PC-9 (cell line): Measurements from ENCODE around the gene BHLHE40. TPM values are rescaled to one million over a fixed set of nuclear protein-coding genes. Genes with fewer than 3 reads are reported as not detected.

ENCODE experiments used
- BruUV-seq: library from RNA; stranded (reverse); fragments of 400-500 nt; replicated peaks from 2 replicates; lab custom pipeline; 2021; lab: Mats Ljungman, UMichigan
- CTCF ChIA-PET: fragments of 300-600 bp; sonication (Branson Sonifier 250); formaldehyde crosslinking; loops from one replicate; lab custom pipeline; 2022; ENCODE audit warnings: antibody characterized with exemption; lab: Charles Lee
- POLR2A ChIA-PET: fragments of 300-600 bp; sonication (Branson Sonifier 250); formaldehyde crosslinking; loops from one replicate; lab custom pipeline; 2022; ENCODE audit warnings: antibody characterized with exemption; ENCODE audit not compliant: unreplicated experiment; lab: Charles Lee
- DNase-seq, 2 experiments: peaks; one replicate each; pipeline versions ENCODE4 v3.0.0 to v3.0.0-alpha.2; 2015 to 2022; ENCODE audit warnings: mixed read lengths in 1 of 2
- H2AFZ ChIP-seq: fragments of 200-600 bp; sonication (generic); 2 replicates; pipeline ENCODE4 v1.8.1; 2017; ENCODE audit warnings: antibody characterized with exemption
- H3F3A ChIP-seq: fragments of 200-600 bp; sonication (generic); 2 replicates; pipeline ENCODE4 v1.8.1; 2017; ENCODE audit warnings: antibody characterized with exemption, mild to moderate bottlenecking, low read depth; ENCODE audit not compliant: insufficient read depth
- H3K27ac ChIP-seq: fragments of 200-600 bp; sonication (generic); 2 replicates; pipeline ENCODE4 v1.6.1; 2016; ENCODE audit warnings: mixed run types
- H3K27me3 ChIP-seq: fragments of 200-600 bp; sonication (generic); 2 replicates; pipeline ENCODE4 v1.6.1; 2016; ENCODE audit warnings: low read depth, mixed run types; ENCODE audit not compliant: insufficient read depth
- H3K36me3 ChIP-seq: fragments of 200-600 bp; sonication (generic); 2 replicates; pipeline ENCODE4 v1.6.1; 2016; ENCODE audit warnings: low read depth, mixed run types
- H3K4me1 ChIP-seq: fragments of 200-600 bp; sonication (generic); replicated peaks from 2 replicates; pipeline ENCODE4 v1.6.1; 2016; ENCODE audit warnings: mixed run types; ENCODE audit not compliant: insufficient read depth
- H3K4me2 ChIP-seq: fragments of 200-600 bp; sonication (generic); 2 replicates; pipeline ENCODE4 v1.6.1; 2017; ENCODE audit warnings: mixed run types
- H3K4me3 ChIP-seq: fragments of 200-600 bp; sonication (generic); 2 replicates; pipeline ENCODE4 v1.6.1; 2016; ENCODE audit warnings: mixed run types
- H3K79me2 ChIP-seq: fragments of 200-600 bp; sonication (generic); 2 replicates; pipeline ENCODE4 v1.6.1; 2017; ENCODE audit warnings: low read depth, mixed run types
- H3K9me2 ChIP-seq: fragments of 200-600 bp; sonication (generic); 2 replicates; pipeline ENCODE4 v1.8.1; 2017; ENCODE audit warnings: mild to moderate bottlenecking; ENCODE audit not compliant: insufficient read depth
- H3K9me3 ChIP-seq: fragments of 200-600 bp; sonication (generic); 2 replicates; pipeline ENCODE4 v1.8.1; 2016; ENCODE audit warnings: low read depth; ENCODE audit not compliant: insufficient read depth
- H4K20me1 ChIP-seq: fragments of 200-600 bp; sonication (generic); 2 replicates; pipeline ENCODE4 v1.8.1; 2017; ENCODE audit not compliant: insufficient read depth
- EZH2 ChIP-seq: fragments of 200-600 bp; sonication (generic); IDR thresholded peaks from 2 replicates; pipeline ENCODE4 v1.8.0; 2017; ENCODE audit warnings: antibody characterized with exemption, low read depth
- intact Hi-C: fragments of 100-400 bp; cut with micrococcal nuclease; formaldehyde crosslinking; loops from one replicate; pipeline ENCODE4 v1.10.0; 2022; ENCODE audit not compliant: unreplicated experiment
- total RNA-seq: library from RNA; stranded (reverse); gene quantifications from 2 replicates; pipeline ENCODE4 v1.2.3, GENCODE V29; 2021
- TF ChIP-seq, protein P1 (sequence below): fragments of 200-600 bp; sonication (generic); conservative IDR thresholded peaks from 2 replicates; pipeline ENCODE4 v1.6.1; 2017; ENCODE audit warnings: mixed run types, antibody characterized with exemption, mild to moderate bottlenecking, moderate library complexity

Gene BHLHE40
- total RNA-seq, 1 experiment from 2014 or later: 45.5 TPM

DNA sequence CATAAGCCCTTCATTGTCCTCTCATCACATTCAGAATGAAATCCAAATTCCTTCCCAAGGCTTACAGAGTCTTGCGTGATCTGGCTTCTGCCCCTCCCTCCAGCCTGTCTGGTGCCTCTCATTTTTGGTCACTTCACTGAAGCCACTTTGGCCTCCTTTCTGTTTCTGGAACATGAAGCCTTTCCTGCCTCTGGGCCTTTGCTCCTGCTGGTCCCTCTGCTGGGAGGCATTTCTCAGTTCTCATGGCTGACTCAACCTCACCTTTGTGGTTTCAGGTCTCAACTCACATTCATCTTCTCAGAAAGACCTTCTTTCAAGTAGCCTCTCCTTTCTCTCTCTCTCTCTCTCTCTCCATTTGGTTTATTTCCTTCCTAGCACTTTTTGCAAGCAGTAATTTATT, 43.9 kb upstream of the BHLHE40 start:
- Histone ChIP-seq H3K79me2 (no peaks in the 10 kb centered on the region), H3F3A (no peaks in the 10 kb centered on the region), H3K9me2 (no peaks in the 10 kb centered on the region), H3K4me1 (no peaks in the 10 kb centered on the region), H3K4me3 (no peak overlapping the region), H3K9me3 (no peaks in the 10 kb centered on the region), H3K4me2 (no peak overlapping the region), H3K27ac (0 out of 2 replicates have a peak overlapping the region, but pooled peaks have one; percentile 9), H2AFZ (no peak overlapping the region), H3K27me3 (no peaks in the 10 kb centered on the region), H3K36me3 (no peaks in the 10 kb centered on the region), H4K20me1 (no peaks in the 10 kb centered on the region)
- BruUV-seq: no TSS peak
- CTCF ChIA-PET: interaction anchor here (0.7 kb wide), 1 partner anchor 87 kb away, joined by 5 read pairs; no protein-coding TSS in a partner anchor
- no peak for TF ChIP-seq EZH2
- TF ChIP-seq, protein P1, sequence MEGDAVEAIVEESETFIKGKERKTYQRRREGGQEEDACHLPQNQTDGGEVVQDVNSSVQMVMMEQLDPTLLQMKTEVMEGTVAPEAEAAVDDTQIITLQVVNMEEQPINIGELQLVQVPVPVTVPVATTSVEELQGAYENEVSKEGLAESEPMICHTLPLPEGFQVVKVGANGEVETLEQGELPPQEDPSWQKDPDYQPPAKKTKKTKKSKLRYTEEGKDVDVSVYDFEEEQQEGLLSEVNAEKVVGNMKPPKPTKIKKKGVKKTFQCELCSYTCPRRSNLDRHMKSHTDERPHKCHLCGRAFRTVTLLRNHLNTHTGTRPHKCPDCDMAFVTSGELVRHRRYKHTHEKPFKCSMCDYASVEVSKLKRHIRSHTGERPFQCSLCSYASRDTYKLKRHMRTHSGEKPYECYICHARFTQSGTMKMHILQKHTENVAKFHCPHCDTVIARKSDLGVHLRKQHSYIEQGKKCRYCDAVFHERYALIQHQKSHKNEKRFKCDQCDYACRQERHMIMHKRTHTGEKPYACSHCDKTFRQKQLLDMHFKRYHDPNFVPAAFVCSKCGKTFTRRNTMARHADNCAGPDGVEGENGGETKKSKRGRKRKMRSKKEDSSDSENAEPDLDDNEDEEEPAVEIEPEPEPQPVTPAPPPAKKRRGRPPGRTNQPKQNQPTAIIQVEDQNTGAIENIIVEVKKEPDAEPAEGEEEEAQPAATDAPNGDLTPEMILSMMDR: no peak
- peak; percentile 9 to 40 for DNase-seq
- POLR2A ChIA-PET: no interaction called here
- intact Hi-C loops: no loop called here

DNA sequence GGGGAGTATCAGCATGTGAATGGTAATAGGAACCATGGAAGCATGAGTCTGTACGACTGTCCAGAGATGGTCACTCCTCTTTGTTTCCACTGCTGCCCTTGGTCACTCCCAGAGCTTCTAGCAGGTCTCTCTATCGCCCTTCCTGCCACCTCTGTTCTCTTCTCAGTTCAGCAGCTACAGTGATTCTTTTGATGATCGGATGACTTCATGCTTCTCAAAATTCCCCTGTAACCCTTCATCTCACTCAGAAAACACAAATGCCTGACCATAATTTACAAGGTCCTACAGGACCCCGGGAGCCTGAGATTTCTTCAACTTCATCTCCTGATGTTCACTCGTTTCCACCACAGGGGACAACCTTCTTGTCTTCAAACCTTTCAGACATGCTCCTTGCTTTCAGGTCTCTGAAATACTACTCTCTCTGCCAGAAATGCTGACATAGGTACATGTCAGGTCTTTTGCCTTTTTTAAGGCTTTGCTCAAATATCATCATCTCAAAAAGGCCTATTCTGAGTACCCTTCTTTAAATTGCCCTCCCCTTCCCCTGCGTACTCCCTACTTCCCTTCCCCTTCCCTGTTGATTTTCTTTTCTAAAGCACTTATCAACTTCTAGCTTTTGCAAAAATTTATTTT, 42.1 kb upstream of the BHLHE40 start:
- Histone ChIP-seq H3K9me3 (no peaks in the 10 kb centered on the region), H3F3A (no peaks in the 10 kb centered on the region), H3K27me3 (no peaks in the 10 kb centered on the region), H3K9me2 (no peaks in the 10 kb centered on the region), H3K27ac (no peak overlapping the region), H3K36me3 (no peaks in the 10 kb centered on the region), H2AFZ (no peak overlapping the region), H3K4me1 (no peaks in the 10 kb centered on the region), H4K20me1 (no peaks in the 10 kb centered on the region), H3K79me2 (no peaks in the 10 kb centered on the region), H3K4me3 (no peak overlapping the region), H3K4me2 (no peak overlapping the region)
- intact Hi-C loops: no loop called here
- DNase-seq: no peak
- ChIA-PET POLR2A (no interaction called here), CTCF (no interaction called here)
- TF ChIP-seq, protein P1: no peak
- TF ChIP-seq EZH2: no peak
- BruUV-seq: no TSS peak

GRCh38 chr3:4938281-4938982, 40.8 kb upstream of the BHLHE40 start:
- POLR2A ChIA-PET: no interaction called here
- intact Hi-C loops: no loop called here

More at GRCh38 chr3:4938281-4938982, 40.8 kb upstream of the BHLHE40 start:
- Histone ChIP-seq H4K20me1 (no peaks in the 10 kb centered on the region), H3K9me2 (no peaks in the 10 kb centered on the region), H3K9me3 (no peaks in the 10 kb centered on the region), H3K79me2 (no peaks in the 10 kb centered on the region), H3K4me3 (no peak overlapping the region), H3K27ac (no peak overlapping the region), H2AFZ (no peak overlapping the region), H3K4me2 (no peak overlapping the region), H3F3A (no peaks in the 10 kb centered on the region), H3K36me3 (no peaks in the 10 kb centered on the region), H3K4me1 (no peaks in the 10 kb centered on the region), H3K27me3 (no peaks in the 10 kb centered on the region)
- TF ChIP-seq EZH2: no peak
- TF ChIP-seq, protein P1: no peak
- DNase-seq: no peak
- CTCF ChIA-PET: no interaction called here
- BruUV-seq: no TSS peak
